Osteocyte (in vitro differentiated cells): Measurements from ENCODE around the gene OXCT1. TPM values are rescaled to one million over a fixed set of nuclear protein-coding genes. Genes with fewer than 3 reads are reported as not detected.

Experiments used
- DNase-seq: peaks from one replicate; pipeline ENCODE4 v3.0.0; 2021; ENCODE audit warnings: mixed read lengths; ENCODE audit not compliant: unreplicated experiment; ENCODE audit errors: extremely low spot score
- H3K27ac Mint-ChIP-seq: one replicate; pipeline ENCODE4 v1.8.0; 2021; ENCODE audit warnings: mild to moderate bottlenecking, mixed read lengths; ENCODE audit not compliant: unreplicated experiment
- H3K27me3 Mint-ChIP-seq: one replicate; pipeline ENCODE4 v1.8.0; 2021; ENCODE audit warnings: mixed read lengths; ENCODE audit not compliant: unreplicated experiment
- H3K36me3 Mint-ChIP-seq: one replicate; pipeline ENCODE4 v1.8.0; 2021; ENCODE audit warnings: mixed read lengths; ENCODE audit not compliant: unreplicated experiment
- H3K4me1 Mint-ChIP-seq: one replicate; pipeline ENCODE4 v1.8.0; 2021; ENCODE audit warnings: mixed read lengths; ENCODE audit not compliant: unreplicated experiment
- H3K4me3 Mint-ChIP-seq: one replicate; pipeline ENCODE4 v1.8.0; 2021; ENCODE audit warnings: mild to moderate bottlenecking, moderate library complexity, mixed read lengths; ENCODE audit not compliant: unreplicated experiment
- H3K9me3 Mint-ChIP-seq: one replicate; pipeline ENCODE4 v1.8.0; 2021; ENCODE audit warnings: mixed read lengths; ENCODE audit not compliant: unreplicated experiment
- total RNA-seq: library from RNA; stranded (reverse); gene quantifications from 2 replicates; pipeline ENCODE4 v1.2.1, GENCODE V29; 2021
- TF ChIP-seq, protein P1 (sequence below): fragments of 200-600 bp; sonication (generic); IDR thresholded peaks from 2 replicates; pipeline ENCODE4 v1.5.0; 2021; ENCODE audit warnings: antibody characterized with exemption, mild to moderate bottlenecking, moderate library complexity

Gene OXCT1
- total RNA-seq, 1 donor from 2014 or later: 41.9 TPM

DNA sequence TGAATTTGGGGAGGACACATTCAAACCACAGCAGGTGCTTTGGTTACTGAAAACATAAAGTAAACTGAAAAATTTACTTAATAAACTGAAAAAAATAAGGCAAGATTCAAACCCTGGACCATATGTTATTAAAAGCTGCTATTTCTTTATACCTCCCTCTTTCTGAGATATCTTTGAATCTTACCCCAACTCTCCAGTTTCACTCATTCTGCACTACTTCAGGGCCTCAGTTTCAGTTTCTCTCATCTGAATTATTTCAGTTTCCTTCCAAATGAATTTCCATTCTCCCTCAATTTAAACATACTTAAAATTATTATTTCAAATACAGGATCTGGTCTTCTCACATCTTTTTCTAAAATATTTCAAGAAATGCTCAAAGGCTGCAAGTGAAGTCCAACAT lies 4.9 kb upstream of the OXCT1 start:
- TF ChIP-seq, protein P1, sequence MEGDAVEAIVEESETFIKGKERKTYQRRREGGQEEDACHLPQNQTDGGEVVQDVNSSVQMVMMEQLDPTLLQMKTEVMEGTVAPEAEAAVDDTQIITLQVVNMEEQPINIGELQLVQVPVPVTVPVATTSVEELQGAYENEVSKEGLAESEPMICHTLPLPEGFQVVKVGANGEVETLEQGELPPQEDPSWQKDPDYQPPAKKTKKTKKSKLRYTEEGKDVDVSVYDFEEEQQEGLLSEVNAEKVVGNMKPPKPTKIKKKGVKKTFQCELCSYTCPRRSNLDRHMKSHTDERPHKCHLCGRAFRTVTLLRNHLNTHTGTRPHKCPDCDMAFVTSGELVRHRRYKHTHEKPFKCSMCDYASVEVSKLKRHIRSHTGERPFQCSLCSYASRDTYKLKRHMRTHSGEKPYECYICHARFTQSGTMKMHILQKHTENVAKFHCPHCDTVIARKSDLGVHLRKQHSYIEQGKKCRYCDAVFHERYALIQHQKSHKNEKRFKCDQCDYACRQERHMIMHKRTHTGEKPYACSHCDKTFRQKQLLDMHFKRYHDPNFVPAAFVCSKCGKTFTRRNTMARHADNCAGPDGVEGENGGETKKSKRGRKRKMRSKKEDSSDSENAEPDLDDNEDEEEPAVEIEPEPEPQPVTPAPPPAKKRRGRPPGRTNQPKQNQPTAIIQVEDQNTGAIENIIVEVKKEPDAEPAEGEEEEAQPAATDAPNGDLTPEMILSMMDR: no peak
- no peaks in the 10 kb centered on the region for H3K9me3 Mint-ChIP-seq
- DNase-seq: no peak
- no peaks in the 10 kb centered on the region for H3K36me3 Mint-ChIP-seq
- H3K27me3 Mint-ChIP-seq: peaks cover 36% of the 10 kb centered on the region
- H3K4me1 Mint-ChIP-seq: peaks cover 23% of the 10 kb centered on the region
- H3K4me3 Mint-ChIP-seq: no peak overlapping the region
- H3K27ac Mint-ChIP-seq: no peak overlapping the region

DNA sequence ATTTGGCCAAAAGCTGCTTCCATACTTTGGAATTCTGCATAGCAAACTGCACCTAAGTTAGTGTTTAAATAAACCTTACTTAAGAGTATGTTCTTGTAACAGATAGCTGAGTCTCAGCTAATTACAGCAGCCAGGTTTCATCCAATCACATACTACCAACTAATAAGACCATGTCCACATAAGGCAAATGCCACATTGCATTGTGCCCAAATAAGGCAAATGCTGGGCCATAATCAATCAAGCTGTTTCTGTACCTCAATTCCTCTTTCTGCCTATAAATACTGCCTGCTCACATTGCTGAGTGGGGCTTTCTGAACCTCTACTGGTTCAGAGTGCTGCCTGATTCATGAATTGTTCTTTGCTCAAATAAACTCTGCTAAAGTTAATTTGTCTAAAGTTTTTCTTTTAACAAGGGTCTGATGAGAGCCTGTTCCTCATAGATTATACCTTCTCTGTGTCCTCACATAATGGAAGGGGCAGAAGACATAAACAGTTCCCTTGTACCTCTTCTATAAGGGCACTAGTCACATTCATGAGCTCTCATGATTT lies 4.4 kb upstream of the OXCT1 start:
- Mint-ChIP-seq H3K9me3 (no peaks in the 10 kb centered on the region), H3K27me3 (peaks cover 31% of the 10 kb centered on the region), H3K4me3 (no peak overlapping the region), H3K36me3 (no peaks in the 10 kb centered on the region), H3K27ac (no peak overlapping the region), H3K4me1 (peaks cover 23% of the 10 kb centered on the region)
- DNase-seq: no peak
- TF ChIP-seq, protein P1: no peak

DNA sequence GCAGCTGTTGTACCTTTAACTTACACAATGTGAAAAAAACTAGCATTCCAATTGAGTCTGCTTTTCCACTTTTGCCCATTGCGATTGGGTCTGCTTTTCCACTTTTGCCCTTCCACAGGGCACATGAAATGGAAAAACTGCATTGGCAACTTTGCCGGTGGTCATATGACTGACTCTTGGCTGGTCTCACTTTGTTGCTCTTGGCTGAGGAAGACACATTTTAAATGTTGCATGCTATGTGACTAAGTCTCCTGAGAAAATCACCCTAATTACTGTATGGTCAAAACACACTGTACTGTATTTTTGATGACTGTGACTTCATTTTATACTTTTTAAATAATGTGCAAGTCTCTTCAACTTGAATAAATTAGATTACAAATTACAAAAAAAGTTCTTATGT lies 1.6 kb upstream of the OXCT1 start:
- no peaks in the 10 kb centered on the region for H3K9me3 Mint-ChIP-seq
- DNase-seq: no peak
- peak overlapping the region; percentile 7 for H3K4me3 Mint-ChIP-seq
- H3K36me3 Mint-ChIP-seq: peaks cover 4% of the 10 kb centered on the region
- peak overlapping the region; percentile 89 for H3K27ac Mint-ChIP-seq
- TF ChIP-seq, protein P1: no peak
- H3K4me1 Mint-ChIP-seq: peaks cover 40% of the 10 kb centered on the region
- peaks cover 10% of the 10 kb centered on the region for H3K27me3 Mint-ChIP-seq

DNA sequence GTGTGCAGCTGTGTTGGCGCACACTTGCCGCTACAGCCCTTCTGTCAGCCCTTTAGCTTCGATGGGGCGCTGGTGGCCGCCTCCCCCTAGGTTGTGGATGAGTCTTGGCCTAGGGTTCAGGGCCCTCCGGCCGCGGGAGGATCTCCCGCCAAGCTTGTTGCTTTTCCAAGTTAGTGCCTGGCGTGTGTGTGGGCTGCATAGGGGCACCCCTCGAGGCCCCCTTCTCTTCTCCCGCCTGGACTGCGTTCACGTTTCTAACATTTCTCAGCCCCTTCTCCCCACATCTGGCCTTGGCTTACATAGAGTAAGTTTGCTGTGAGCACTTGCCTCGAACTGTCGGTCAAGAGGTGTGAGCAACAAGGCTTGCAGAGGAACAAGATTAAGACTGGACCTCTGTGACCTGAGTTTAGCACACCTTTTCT lies 413 bp upstream of the OXCT1 start:
- DNase-seq: no peak
- peak overlapping the region; percentile 89 for H3K27ac Mint-ChIP-seq
- peak overlapping the region; percentile 91 for H3K4me3 Mint-ChIP-seq
- peaks cover 4% of the 10 kb centered on the region for H3K36me3 Mint-ChIP-seq
- peaks cover 8% of the 10 kb centered on the region for H3K27me3 Mint-ChIP-seq
- H3K9me3 Mint-ChIP-seq: no peaks in the 10 kb centered on the region
- H3K4me1 Mint-ChIP-seq: peaks cover 43% of the 10 kb centered on the region
- TF ChIP-seq, protein P1: no peak

DNA sequence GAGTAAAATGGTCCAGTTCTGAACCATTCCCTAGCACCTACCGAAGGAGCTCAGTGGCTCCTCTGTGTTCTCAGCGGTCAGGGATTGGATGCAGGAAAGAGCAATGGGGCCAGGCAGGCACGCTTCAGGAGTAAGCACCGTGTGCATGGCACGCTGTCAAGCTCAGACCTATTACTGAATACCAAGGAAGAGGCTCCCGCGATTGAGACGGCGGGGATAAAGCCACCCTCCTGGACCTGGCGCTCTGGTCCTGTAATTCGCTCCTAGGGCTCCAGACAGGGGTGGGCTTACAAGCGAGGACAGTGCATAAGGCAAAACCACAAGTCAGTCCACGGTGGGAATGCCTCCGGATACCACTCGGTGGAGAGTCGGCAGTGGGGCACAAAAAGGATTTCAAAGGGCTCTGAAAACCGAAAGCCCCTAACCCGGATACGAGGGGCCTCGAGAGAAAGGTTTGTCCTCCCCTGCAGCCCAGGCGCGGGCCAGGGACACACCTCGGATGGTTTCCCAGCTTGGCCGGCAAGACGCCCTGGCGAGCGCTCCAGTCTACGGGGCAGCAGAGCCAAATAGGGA lies 988 bp downstream of the OXCT1 start:
- H3K9me3 Mint-ChIP-seq: no peaks in the 10 kb centered on the region
- H3K36me3 Mint-ChIP-seq: peaks cover 4% of the 10 kb centered on the region
- H3K4me1 Mint-ChIP-seq: peaks cover 43% of the 10 kb centered on the region
- TF ChIP-seq, protein P1: no peak
- H3K4me3 Mint-ChIP-seq: peak overlapping the region; percentile 91
- peaks cover 3% of the 10 kb centered on the region for H3K27me3 Mint-ChIP-seq
- peak overlapping the region; percentile 89 for H3K27ac Mint-ChIP-seq
- no peak for DNase-seq
